HG03045 (cell line): ENCODE results near the gene PFKFB3.
"Not testable (repeated sequence)": the region's sequence is repeated elsewhere in the genome, so short reads cannot be mapped to it uniquely, and the experiment has no call there.

ENCODE experiments used
- ATAC-seq: cut with Tn5 transposase; IDR thresholded peaks from one replicate; pipeline ENCODE4 v1.9.1; 2021; ENCODE audit warnings: mild to moderate bottlenecking, moderate library complexity; ENCODE audit not compliant: unreplicated experiment

The PFKFB3 gene

GRCh38 chr10:6232846-6233724 lies 30.4 kb downstream of the PFKFB3 start:
- ATAC-seq = no peak

- no peak for ATAC-seq
These were observed 31.1 kb downstream of the PFKFB3 start for GRCh38 chr10:6233725-6234277.

GRCh38 chr10:6234371-6234770 lies 31.6 kb downstream of the PFKFB3 start:
- no peak for ATAC-seq

DNA sequence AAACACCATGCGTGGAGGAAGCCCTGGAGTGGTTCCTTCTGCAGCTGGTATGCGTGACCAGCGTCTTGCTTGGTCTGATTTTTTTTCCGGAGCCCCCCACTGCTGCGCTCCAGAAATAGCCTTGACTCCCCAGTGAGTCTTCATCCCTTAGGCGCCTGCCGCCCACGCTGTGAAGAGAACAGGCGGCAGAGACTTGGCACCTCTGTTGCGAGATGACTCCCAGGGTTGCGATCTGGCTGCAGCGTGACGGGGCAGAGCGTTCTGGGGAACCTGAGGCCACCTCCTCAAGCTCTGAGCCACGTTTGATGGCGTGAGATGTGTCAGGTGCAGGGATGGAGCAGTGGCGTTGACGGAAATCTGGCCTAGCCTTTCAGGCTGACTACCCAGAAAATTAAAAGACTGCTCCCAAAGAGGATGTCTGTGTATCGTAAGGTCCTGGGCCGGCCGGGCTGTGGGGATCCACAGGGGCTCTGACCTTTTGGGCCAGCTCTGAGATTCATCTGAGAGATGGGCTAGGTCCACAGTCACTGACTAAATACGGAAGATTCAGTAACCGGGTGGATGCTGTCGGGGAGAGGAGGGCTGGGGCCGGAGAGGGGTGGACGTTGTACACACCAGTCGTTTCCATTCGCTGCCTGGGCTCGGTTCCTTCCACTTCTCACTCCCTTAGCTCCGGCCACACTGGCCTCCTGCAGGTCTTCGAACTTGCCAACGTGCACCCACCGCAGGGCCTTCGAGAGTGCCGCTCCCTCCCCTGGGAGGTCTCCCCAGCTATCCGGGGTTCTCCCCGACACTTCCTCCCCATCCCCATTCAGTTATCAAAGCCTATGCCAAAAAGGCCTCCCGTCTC lies 33.8 kb downstream of the PFKFB3 start:
- no peak for ATAC-seq

GRCh38 chr10:6237199-6237530 lies 34.4 kb downstream of the PFKFB3 start:
- ATAC-seq = no peak

DNA sequence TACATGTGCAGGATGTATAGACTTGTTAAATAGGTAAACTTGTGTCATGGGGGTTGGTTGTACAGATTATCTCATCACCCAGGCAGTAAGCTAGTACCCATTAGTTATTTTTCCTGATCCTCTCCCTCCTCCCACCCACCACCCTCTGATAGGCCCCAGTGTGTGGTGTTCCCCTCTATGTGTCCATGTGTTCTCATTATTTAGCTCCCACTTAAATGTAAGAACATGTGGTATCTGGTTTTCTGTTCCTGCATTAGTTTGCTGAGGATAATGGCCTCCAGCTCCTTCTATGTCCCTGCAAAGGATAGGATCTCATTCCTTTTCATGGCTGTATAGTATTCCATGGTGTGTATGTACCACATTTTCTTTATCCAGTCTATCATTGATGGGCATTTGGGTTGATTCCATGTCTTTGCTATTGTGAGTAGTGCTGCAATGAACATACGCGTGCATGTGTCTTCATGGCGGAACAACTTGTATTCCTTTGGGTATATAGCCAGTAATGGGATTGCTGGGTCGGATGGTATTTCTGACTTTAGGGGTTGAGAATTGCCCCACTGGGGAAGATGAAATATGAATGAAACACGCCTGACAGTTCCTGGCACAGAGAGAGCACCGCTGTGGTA lies 36.0 kb downstream of the PFKFB3 start:
- not testable (repeated sequence) for ATAC-seq

- ATAC-seq = no peak
These were observed 36.7 kb downstream of the PFKFB3 start for GRCh38 chr10:6239213-6239991.

GRCh38 chr10:6240254-6240653 lies 37.5 kb downstream of the PFKFB3 start:
- no peak for ATAC-seq

DNA sequence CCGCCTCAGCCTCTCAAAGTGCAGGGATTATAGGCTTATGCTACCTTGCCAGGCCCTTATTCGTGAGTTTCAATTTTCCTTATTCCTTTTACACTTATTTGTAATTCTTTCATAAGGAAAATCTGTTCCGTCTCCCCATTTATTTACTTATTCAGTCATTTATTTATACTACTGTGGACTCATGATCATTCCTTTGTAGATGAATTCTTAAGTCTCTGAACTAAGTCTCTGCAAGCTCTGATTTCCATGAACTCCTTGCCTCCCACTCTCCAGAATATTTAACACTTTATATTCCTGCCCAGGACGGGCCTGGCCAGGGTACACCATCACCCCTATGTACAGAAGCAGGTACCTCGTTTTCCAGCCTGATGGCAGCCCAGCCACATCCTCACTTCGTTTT lies 39.4 kb downstream of the PFKFB3 start:
- ATAC-seq = no peak

DNA sequence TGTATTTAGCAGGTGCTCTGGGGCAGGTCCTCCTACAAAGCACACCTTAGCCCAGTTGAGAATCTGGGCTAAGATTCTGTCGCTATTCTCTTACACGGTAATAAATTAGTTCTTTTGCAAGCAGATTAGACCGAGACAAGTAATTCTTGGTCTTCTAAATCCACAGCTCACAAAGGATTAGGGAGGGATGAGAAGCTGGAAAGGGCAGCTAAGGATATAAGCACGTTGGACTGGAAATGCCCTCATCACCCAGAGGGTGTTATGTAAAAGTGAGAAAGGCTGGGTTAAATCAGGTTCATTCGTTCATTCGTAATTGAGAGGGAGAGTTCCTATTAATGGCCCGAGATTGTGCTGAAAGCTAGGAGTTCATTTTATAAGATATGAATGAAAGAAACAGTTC lies 41.8 kb downstream of the PFKFB3 start:
- no peak for ATAC-seq

GRCh38 chr10:6247041-6247712 lies 44.4 kb downstream of the PFKFB3 start:
- ATAC-seq = no peak

DNA sequence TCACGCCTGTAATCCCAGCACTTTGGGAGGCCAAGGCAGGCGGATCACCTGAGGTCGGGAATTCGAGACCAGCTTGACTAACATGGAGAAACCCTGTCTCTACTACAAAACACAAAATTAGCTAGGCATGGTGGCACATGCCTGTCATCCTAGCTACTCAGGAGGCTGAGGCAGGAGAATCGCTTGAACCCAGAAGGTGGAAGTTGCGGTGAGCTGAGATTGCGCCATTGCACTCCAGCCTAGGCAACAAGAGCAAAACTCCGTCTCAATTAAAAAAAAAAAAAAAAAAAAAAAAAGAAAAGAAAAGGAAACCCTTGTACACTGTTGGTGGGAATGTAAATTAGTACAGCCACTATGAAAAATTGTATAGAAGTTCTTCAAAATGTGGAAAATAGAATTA lies 46.2 kb downstream of the PFKFB3 start:
- ATAC-seq = not testable (repeated sequence)

- ATAC-seq = no peak
These were observed 47.0 kb downstream of the PFKFB3 start for GRCh38 chr10:6249698-6250097.

- no peak for ATAC-seq
These were observed 48.0 kb downstream of the PFKFB3 start for GRCh38 chr10:6250745-6251144.

DNA sequence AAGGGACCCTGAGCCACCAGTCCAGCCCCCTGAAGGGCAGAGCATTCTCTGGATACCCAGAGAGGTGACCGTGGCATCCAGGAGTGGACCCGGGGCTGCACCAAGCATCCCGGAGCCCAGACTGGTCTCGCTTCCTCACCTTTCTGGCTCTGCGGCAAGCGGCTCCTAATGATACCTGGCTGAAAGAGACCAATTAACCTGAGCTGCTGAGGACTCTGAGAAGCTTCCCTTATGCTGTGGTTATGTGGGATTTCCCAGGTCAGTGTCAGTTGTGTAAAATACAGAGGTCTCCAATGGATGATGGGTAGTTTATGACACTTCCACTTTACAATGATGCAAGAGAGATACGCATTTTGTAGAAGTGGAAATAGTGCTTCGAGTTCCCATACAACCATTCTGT lies 51.5 kb downstream of the PFKFB3 start:
- no peak for ATAC-seq

GRCh38 chr10:6255548-6256061 lies 52.9 kb downstream of the PFKFB3 start:
- no peak for ATAC-seq

DNA sequence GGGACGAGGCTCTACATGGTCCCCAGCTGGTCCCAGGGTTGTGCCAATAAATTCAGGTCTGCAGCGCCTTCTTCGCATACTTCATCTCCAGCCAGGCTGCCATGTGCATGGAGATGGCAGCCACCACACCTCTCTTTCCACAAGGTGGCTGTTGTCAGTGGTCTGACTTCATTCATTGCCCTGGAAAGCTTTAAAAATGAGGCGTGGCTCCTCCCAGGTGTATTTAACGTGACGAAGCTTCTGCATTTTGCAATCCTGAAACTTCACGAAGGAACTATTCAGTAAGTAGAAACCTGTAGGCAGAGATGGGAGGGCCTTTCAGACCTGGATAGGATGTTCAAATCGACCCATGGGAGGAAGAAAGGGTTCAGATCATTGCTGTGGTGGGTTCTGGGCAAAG lies 53.7 kb downstream of the PFKFB3 start:
- no peak for ATAC-seq

DNA sequence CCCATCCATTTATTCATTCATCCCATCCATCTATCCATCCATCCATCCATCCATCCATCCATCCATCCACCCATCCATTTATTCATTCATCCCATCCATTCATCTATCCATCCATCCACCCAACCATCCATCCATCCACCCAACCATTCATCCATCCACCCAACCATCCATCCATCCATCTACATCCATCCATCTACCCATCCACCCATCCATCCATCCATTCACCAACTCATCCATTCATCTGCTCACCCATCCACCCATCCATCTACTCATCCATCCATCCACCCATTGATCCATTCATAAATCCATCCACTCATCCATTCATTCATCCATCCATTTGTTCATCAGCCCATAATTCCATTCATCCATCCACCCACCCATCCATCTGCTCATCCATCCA lies 56.4 kb downstream of the PFKFB3 start:
- no peak for ATAC-seq

DNA sequence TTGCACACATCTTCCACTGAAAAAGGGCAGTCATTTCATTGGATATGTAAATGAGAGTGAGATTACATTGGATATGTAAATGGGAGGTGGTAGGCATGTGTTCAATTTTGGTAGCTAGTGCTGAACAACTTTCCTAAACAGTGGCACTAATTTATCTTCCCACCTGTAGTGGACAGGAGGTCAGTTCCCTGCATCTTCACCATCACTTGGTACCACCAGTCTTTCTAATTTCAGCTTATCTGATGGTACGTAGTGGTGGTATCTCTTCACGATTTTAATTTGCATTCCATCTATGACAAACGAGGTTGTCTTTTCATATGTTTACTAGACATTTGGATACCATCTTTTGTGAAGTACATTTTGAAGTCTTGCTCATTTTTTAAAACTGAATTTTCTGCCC lies 58.1 kb downstream of the PFKFB3 start:
- ATAC-seq = no peak

GRCh38 chr10:6267941-6268340 lies 65.2 kb downstream of the PFKFB3 start:
- ATAC-seq = no peak
